Tibial nerve (tissue), 4 donors: ENCODE results near the gene ZNHIT2.

Source experiments
- CTCF ChIP-seq, 5 experiments: fragments of 200-600 bp in 3 of 5; fragments of 450-650 bp in 2 of 5; sonication (generic) in 3 of 5; IDR thresholded peaks; one replicate each; pipeline ENCODE4 v1.5.1; 2016 to 2019; ENCODE audit warnings: antibody characterized with exemption in 5 of 5, mild to moderate bottlenecking in 3 of 5, moderate library complexity in 2 of 5
- EP300 ChIP-seq, 2 donors: sonication (generic); formaldehyde crosslinking; IDR thresholded peaks; one replicate each; pipeline ENCODE4 v1.6.1; 2017; ENCODE audit warnings: antibody characterized with exemption in 2 of 2, mild to moderate bottlenecking in 1 of 2

DNA sequence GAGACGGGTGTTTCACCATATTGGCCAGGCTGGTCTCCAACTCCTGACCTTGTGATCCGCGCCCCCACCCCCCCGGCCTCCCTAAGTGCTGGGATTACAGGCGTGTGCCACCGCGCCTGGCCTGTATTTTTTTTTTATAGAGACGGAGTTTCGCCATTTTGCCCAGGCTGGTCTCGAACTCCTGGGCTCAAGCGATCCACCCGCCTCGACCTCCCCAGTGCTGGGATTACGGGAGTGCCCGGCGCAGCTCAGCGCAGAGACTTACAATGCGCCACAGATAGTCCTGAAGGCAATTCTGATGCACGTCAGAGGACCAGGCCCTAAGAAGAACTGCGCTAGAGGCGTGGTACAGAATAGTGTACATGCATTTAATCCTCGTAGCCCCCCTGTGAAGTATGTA lies 22.1 kb downstream of the ZNHIT2 start:
- TF ChIP-seq CTCF (IDR thresholded peaks at IDR 0.05) (no peak), EP300 (IDR thresholded peaks at IDR 0.05) (no peak)
